Bone marrow (tissue), 2 donors: Measurements from ENCODE around the gene GRPEL2.

Experiments
- DNase-seq, 2 donors: peaks; one replicate each; lab custom pipeline; 2025; lab: John Stamatoyannopoulos, UW

The GRPEL2 gene

GRCh38 chr5:149345147-149345891, at the start of gene GRPEL2:
TSS of gene GRPEL2 (plus strand) at chr5:149345499. CDS start at chr5:149345540, 41 bp downstream.
- DNase-seq: peak; percentile 62 to 78

GRCh38 chr5:149297340-149298025, 47.8 kb upstream of the GRPEL2 start:
- DNase-seq: no peak

GRCh38 chr5:149298163-149298562, 47.1 kb upstream of the GRPEL2 start:
- DNase-seq: no peak

GRCh38 chr5:149298842-149299404, 46.4 kb upstream of the GRPEL2 start:
- peak in 1 of 2 donors; percentile 57 for DNase-seq

- no peak for DNase-seq
Measured at GRCh38 chr5:149299451-149300054, 45.7 kb upstream of the GRPEL2 start.

GRCh38 chr5:149300441-149300840, 44.9 kb upstream of the GRPEL2 start:
- no peak for DNase-seq

GRCh38 chr5:149301049-149301743, 44.1 kb upstream of the GRPEL2 start:
- no peak for DNase-seq

GRCh38 chr5:149301744-149302380, 43.4 kb upstream of the GRPEL2 start:
- DNase-seq: no peak

- no peak for DNase-seq
Measured at GRCh38 chr5:149302641-149303040, 42.7 kb upstream of the GRPEL2 start.

- DNase-seq: no peak
Measured at GRCh38 chr5:149303210-149303609, 42.1 kb upstream of the GRPEL2 start.

GRCh38 chr5:149304195-149305078, 40.9 kb upstream of the GRPEL2 start:
- no peak for DNase-seq

GRCh38 chr5:149309354-149309753, 35.9 kb upstream of the GRPEL2 start:
- no peak for DNase-seq

- no peak for DNase-seq
Measured at GRCh38 chr5:149310488-149310887, 34.8 kb upstream of the GRPEL2 start.

GRCh38 chr5:149310947-149311658, 34.2 kb upstream of the GRPEL2 start:
- DNase-seq: no peak

- no peak for DNase-seq
Measured at GRCh38 chr5:149313151-149313841, 32.0 kb upstream of the GRPEL2 start.

- no peak for DNase-seq
Measured at GRCh38 chr5:149314571-149315111, 30.7 kb upstream of the GRPEL2 start.

GRCh38 chr5:149315753-149316152, 29.5 kb upstream of the GRPEL2 start:
- DNase-seq: no peak

- DNase-seq: peak in 1 of 2 donors; percentile 1
Measured at GRCh38 chr5:149317281-149318048, 27.8 kb upstream of the GRPEL2 start.
